UCSD-AML1 (cell line): ENCODE results near the gene NPC1.
"Not testable (repeated sequence)": the region's sequence is repeated elsewhere in the genome, so short reads cannot be mapped to it uniquely, and the experiment has no call there.

ENCODE experiments used
- DNase-seq: peaks from one replicate; lab custom pipeline; 2025; ENCODE audit not compliant: unreplicated experiment; lab: John Stamatoyannopoulos, UW

The NPC1 gene

DNA sequence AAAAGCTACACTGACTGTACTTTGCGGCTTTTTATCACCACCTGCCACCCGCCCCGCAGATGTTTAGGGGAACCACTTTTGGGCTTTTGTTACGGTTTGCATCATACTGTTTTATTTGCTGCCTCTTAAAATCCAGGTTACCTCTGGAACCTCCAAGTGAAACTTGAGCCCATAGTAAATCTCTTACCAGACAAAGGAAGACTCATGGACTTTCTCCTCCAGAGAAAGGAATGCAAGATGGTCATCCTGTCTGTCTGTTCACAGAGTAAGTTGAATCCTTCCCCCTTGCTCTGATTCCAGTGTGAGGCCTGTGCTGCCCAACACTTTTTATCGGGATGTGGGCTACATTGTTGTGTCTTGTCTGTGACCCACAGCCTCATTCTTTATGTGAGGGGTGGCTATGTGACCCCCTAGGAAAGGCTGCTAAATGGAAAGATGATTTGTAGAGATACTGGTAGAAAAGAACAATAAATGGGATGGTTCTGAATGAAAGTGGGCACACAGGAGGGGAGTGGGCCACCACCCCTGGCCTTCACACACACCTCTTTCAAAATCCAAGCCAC is 59.7 kb downstream of the NPC1 start:
- no peak for DNase-seq

DNA sequence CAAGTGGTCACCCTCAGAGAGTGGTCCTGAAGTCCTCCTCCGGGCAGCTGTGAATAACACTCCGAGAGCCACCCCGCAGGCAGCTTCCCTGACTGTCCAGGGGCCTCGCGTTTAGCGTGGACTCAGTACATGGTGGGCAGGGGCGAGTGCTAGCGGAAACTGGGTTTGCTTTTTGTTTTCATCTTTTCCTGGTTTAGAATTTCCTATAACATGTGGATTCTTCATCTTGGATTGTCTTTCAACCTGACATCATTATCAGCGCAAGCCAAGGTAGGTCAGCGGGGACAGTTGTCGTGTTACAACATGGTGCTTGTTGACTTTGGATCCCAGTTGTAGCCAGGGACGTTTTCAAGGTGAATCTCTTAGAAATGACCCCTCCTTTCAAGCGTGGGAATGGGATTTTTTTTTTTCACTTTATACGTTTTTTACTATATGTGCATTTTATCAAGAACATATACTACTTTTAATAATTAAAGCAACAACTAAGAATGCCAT is 62.0 kb downstream of the NPC1 start:
- no peak for DNase-seq

- DNase-seq, result no peak
Measured at GRCh38 chr18:23523429-23524212, 62.7 kb downstream of the NPC1 start.

DNA sequence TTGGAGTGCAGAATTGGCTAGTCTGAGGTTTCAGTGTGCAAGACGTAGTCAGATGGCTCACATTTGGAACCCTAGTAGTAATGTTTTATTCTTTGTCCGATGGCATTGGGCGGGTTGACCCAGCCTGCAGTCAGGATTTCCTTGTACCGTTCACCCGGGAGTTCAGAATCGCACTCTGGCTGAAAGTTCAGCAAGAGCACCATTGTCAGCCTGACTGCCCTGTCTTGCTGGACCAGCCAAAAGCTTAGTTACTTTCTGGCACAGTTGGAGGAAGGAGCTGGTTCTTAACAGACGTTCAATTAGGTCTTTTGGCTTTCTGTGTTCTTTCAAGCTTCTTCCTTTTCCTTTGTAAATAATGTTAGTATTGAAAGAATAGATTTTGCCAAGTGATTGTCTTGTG is 64.4 kb downstream of the NPC1 start:
- no peak for DNase-seq

DNA sequence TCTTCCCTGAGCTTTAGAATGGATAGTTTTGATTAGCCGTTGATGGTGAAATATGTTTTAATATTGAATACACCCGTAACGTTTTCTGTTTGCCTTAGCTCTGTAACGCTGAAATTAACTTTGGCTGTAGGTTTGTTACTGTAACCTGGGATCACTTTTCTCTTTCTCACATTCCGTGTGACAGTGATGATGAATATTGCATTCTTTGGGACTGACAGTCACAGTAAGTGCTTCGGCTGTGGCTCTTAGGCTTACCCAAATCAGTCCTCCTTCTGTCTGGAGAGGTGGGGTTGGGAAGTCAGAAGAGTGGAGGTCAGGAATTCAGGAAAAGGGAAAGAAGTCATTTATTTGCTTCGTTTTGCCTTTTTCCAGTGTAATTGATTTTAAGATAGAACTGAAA is 65.0 kb downstream of the NPC1 start:
- no peak for DNase-seq

GRCh38 chr18:23519734-23520133 is 66.6 kb downstream of the NPC1 start:
- DNase-seq, result no peak

- peak; percentile 52 for DNase-seq
Measured at GRCh38 chr18:23515911-23516546, 70.3 kb downstream of the NPC1 start.

DNA sequence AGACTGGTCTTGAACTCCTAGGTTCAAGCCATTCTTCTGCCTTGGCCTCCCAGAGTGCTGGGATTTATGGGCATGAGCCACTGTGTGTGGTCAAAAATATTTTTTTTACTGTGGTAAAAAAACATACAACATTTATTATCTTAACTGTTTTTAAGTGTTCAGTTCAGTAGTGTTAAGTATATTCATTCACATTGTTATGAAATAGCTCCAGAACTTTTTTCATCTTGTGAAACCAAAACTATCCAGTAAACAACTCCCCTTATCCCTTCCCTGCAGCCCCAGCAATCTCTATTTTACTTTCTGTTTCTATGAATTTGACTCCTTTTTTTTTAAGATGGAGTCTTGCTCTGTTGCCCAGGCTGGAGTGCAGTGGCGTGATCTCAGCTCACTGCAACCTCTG is 73.7 kb downstream of the NPC1 start:
- DNase-seq, result no peak

DNA sequence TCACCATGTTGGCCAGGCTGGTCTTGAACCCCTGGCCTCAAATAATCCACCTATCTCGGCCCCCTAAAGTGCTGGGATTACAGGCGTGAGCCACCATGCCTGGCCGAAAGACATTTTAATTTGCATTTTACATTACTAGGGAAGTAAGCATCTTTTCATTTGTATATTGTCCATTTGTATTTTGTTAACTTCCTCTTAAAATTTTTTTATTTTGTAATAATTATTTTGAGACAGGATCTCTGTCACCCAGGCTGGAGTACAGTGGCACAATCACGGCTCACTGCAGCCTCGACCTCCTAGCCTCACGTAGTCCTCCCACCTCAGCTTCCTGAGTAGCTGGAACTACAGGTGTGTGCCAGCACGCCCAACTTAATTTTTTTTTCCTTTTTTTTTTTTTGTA is 74.1 kb downstream of the NPC1 start:
- DNase-seq, result not testable (repeated sequence)

GRCh38 chr18:23510923-23511322 is 75.4 kb downstream of the NPC1 start:
- not testable (repeated sequence) for DNase-seq

- no peak for DNase-seq
Measured at GRCh38 chr18:23506393-23506792, 79.9 kb downstream of the NPC1 start.

- no peak for DNase-seq
Measured at GRCh38 chr18:23504720-23505119, 81.6 kb downstream of the NPC1 start.

GRCh38 chr18:23503963-23504344 is 82.4 kb downstream of the NPC1 start:
- no peak for DNase-seq

- peak; percentile 98 for DNase-seq
Measured at GRCh38 chr18:23503038-23503962, 83.0 kb downstream of the NPC1 start, which contains the start of gene RMC1. TSS of gene RMC1 (plus strand) at chr18:23503511. CDS start at chr18:23503619, 108 bp downstream.

GRCh38 chr18:23502516-23503037 is 83.7 kb downstream of the NPC1 start:
- no peak for DNase-seq

DNA sequence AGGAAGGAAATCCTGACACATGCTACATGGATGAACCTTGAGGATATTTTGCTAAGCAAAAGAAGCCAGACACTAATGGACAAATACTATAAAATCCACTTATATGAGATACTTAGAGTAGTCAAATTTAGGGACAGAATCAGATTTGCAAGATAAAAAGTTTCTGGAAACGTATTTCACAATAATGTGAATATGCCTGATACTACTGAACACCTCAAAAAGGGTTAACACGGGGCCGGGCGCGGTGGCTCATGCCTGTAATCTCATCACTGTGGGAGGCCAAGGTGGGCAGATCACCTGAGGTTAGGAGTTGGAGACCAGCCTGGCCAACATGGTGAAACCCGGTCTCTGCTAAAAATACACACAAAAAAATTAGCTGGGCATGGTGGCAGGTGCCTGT is 84.7 kb downstream of the NPC1 start:
- DNase-seq, result no peak

DNA sequence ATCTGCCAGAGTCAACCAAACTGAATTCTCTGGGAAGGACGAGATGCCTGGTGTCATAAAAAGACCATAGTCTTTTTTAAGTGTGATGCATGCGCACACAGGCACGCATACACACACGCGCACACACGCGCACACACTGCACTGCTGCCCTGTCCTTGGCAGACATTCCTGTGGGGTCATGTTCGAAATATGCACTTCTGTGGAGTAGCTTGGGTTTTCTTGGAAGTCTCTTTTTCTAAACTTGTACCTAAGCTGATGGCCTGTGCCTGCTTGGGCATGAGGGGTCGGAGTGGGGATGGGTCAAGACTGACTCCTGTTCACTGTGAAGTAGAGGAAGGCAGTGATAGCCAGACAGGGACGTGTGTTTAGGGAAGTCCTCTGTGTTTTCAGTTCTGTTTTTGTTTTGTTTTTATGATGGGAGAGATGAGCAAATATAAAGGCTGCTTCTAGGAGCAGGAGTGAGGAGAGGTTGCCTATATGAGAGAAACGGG is 87.0 kb downstream of the NPC1 start:
- DNase-seq, result no peak

GRCh38 chr18:23498877-23499276 is 87.4 kb downstream of the NPC1 start:
- peak; percentile 49 for DNase-seq

DNA sequence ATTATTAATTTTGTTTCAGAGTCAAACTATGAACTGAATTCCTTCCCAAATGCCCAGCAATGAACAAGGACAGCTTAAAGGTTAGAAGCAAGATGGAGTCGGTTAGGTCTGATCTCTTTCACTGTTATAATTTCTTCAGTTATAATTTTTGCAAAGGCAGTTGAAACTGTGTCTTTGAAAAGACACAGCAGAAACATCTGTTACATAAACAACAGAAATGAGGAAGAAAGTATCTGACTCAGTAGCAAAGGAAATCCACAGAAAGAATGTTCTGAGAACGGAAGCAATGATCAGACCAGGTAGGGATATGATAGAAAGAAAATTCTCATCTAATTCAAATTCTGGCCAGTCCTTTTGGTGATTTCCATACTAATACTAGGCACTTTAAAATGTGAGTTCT is 88.2 kb downstream of the NPC1 start:
- DNase-seq, result no peak

GRCh38 chr18:23495723-23496440 is 90.4 kb downstream of the NPC1 start:
- DNase-seq, result no peak
